Keratinocyte (primary cell): ENCODE data around the gene LRRC71.

Source experiments
- EZH2 ChIP-seq: IDR thresholded peaks from one replicate; pipeline ENCODE4 v1.6.1; 2012; ENCODE audit warnings: inconsistent platforms, mild to moderate bottlenecking, low read length, moderate library complexity
- TF ChIP-seq, protein P1 (sequence below), 3 experiments: IDR thresholded peaks in 1 of 3; conservative IDR thresholded peaks in 1 of 3; optimal IDR thresholded peaks in 1 of 3; 2 replicates in 2 of 3; 3 replicates in 1 of 3; pipeline versions ENCODE3 to v1.5.1; 2011; ENCODE audit warnings: low read length in 3 of 3, mild to moderate bottlenecking in 3 of 3, moderate library complexity in 2 of 3, control low read depth in 1 of 3, inconsistent platforms in 1 of 3; ENCODE audit not compliant: insufficient read depth in 2 of 3; ENCODE audit errors: extremely low read depth in 1 of 3

- TF ChIP-seq, protein P1, sequence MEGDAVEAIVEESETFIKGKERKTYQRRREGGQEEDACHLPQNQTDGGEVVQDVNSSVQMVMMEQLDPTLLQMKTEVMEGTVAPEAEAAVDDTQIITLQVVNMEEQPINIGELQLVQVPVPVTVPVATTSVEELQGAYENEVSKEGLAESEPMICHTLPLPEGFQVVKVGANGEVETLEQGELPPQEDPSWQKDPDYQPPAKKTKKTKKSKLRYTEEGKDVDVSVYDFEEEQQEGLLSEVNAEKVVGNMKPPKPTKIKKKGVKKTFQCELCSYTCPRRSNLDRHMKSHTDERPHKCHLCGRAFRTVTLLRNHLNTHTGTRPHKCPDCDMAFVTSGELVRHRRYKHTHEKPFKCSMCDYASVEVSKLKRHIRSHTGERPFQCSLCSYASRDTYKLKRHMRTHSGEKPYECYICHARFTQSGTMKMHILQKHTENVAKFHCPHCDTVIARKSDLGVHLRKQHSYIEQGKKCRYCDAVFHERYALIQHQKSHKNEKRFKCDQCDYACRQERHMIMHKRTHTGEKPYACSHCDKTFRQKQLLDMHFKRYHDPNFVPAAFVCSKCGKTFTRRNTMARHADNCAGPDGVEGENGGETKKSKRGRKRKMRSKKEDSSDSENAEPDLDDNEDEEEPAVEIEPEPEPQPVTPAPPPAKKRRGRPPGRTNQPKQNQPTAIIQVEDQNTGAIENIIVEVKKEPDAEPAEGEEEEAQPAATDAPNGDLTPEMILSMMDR (optimal IDR thresholded peaks at IDR 0.05 in 1 of 3, IDR thresholded peaks at IDR 0.05 in 1 of 3, conservative IDR thresholded peaks at IDR 0.05 in 1 of 3; ENCODE audit: extremely low read depth in 1 of 3, insufficient read depth in 2 of 3, low read length in 3 of 3): no peak
- TF ChIP-seq EZH2: no peak
Measured at GRCh38 chr1:156942576-156942975, 22.1 kb downstream of the LRRC71 start.
